GM23338 (cell line): ENCODE results near the gene C4orf51. TPM values are rescaled to one million over a fixed set of nuclear protein-coding genes. Genes with fewer than 3 reads are reported as not detected.
"Not testable (repeated sequence)": the region's sequence is repeated elsewhere in the genome, so short reads cannot be mapped to it uniquely, and the experiment has no call there.

Experiments
- ATAC-seq: fragments of 200-7000 bp; cut with Tn5 transposase; 3 replicates; pipeline ENCODE4 v1.9.1; 2020
- DNase-seq: peaks from one replicate; pipeline ENCODE4 v3.0.0-alpha.2; 2015; ENCODE audit warnings: low spot score
- H2AFZ ChIP-seq: fragments of 200-600 bp; sonication (generic); 2 replicates; pipeline ENCODE4 v1.8.0; 2016; ENCODE audit warnings: antibody characterized with exemption, mild to moderate bottlenecking, moderate library complexity
- H3F3A ChIP-seq: fragments of 200-600 bp; sonication (generic); replicated peaks from 2 replicates; pipeline ENCODE4 v1.8.0; 2017; ENCODE audit warnings: antibody characterized with exemption, mixed run types, low read depth
- H3K27ac ChIP-seq: fragments of 200-600 bp; sonication (generic); 2 replicates; pipeline ENCODE4 v1.6.1; 2016; ENCODE audit warnings: low read depth
- H3K27me3 ChIP-seq: fragments of 200-600 bp; sonication (generic); 2 replicates; pipeline ENCODE4 v1.8.0; 2016; ENCODE audit warnings: mild to moderate bottlenecking, mixed run types, moderate library complexity; ENCODE audit not compliant: insufficient read depth
- H3K36me3 ChIP-seq: fragments of 200-600 bp; sonication (generic); 2 replicates; pipeline ENCODE4 v1.8.0; 2016; ENCODE audit warnings: mild to moderate bottlenecking; ENCODE audit not compliant: insufficient read depth
- H3K4me1 ChIP-seq: fragments of 200-600 bp; sonication (generic); 2 replicates; pipeline ENCODE4 v1.8.0; 2016; ENCODE audit warnings: mild to moderate bottlenecking, moderate library complexity; ENCODE audit not compliant: insufficient read depth
- H3K4me2 ChIP-seq: fragments of 200-600 bp; sonication (generic); 2 replicates; pipeline ENCODE4 v1.7.1; 2017; ENCODE audit warnings: mixed run types
- H3K4me3 ChIP-seq: fragments of 200-600 bp; sonication (generic); 2 replicates; pipeline ENCODE4 v1.6.1; 2016; ENCODE audit warnings: mixed run types
- H3K79me2 ChIP-seq: fragments of 200-600 bp; sonication (generic); replicated peaks from 2 replicates; pipeline ENCODE4 v1.8.0; 2017; ENCODE audit warnings: mild to moderate bottlenecking; ENCODE audit not compliant: insufficient read depth
- H3K9me2 ChIP-seq: fragments of 200-600 bp; sonication (generic); 2 replicates; pipeline ENCODE4 v1.8.0; 2017; ENCODE audit not compliant: insufficient read depth
- H4K20me1 ChIP-seq: fragments of 200-600 bp; sonication (generic); replicated peaks from 2 replicates; pipeline ENCODE4 v1.8.0; 2017; ENCODE audit warnings: mild to moderate bottlenecking; ENCODE audit not compliant: insufficient read depth
- H3K27ac Mint-ChIP-seq: 2 replicates; pipeline ENCODE4 v1.8.0; 2020; ENCODE audit warnings: inconsistent platforms, mild to moderate bottlenecking, moderate library complexity, mixed read lengths
- H3K27me3 Mint-ChIP-seq: 3 replicates; pipeline ENCODE4 v1.8.0; 2022; ENCODE audit warnings: low read depth, mild to moderate bottlenecking, moderate library complexity, mixed read lengths, inconsistent platforms; ENCODE audit not compliant: insufficient read depth, poor library complexity
- H3K36me3 Mint-ChIP-seq: 3 replicates; pipeline ENCODE4 v1.8.0; 2021; ENCODE audit warnings: low read depth, mild to moderate bottlenecking, inconsistent platforms, moderate library complexity, mixed read lengths
- H3K4me1 Mint-ChIP-seq: 3 replicates; pipeline ENCODE4 v1.8.0; 2020; ENCODE audit warnings: mild to moderate bottlenecking, inconsistent platforms, mixed read lengths
- H3K4me3 Mint-ChIP-seq: 3 replicates; pipeline ENCODE4 v1.8.0; 2021; ENCODE audit warnings: moderate library complexity, mild to moderate bottlenecking, inconsistent platforms, mixed read lengths
- H3K9me3 Mint-ChIP-seq: 3 replicates; pipeline ENCODE4 v1.8.0; 2020; ENCODE audit warnings: moderate library complexity, mild to moderate bottlenecking, inconsistent platforms, mixed read lengths
- EZH2 ChIP-seq: fragments of 200-600 bp; sonication (generic); IDR thresholded peaks from one replicate; pipeline ENCODE4 v1.8.0; 2017; ENCODE audit warnings: antibody characterized with exemption, mild to moderate bottlenecking, low read depth; ENCODE audit not compliant: unreplicated experiment
- EZH2phosphoT487 ChIP-seq: fragments of 200-600 bp; sonication (generic); IDR thresholded peaks from one replicate; pipeline ENCODE4 v1.8.1; 2018; ENCODE audit warnings: antibody characterized with exemption; ENCODE audit not compliant: unreplicated experiment
- JUNB ChIP-seq: IDR thresholded peaks from one replicate; pipeline ENCODE4 v1.6.1; 2016; ENCODE audit warnings: antibody characterized with exemption; ENCODE audit not compliant: unreplicated experiment
- NANOG ChIP-seq: IDR thresholded peaks from 2 replicates; pipeline ENCODE4 v1.6.1; 2016; ENCODE audit warnings: antibody characterized with exemption, borderline replicate concordance
- POLR2AphosphoS5 ChIP-seq: IDR thresholded peaks from 2 replicates; pipeline ENCODE4 v1.6.1; 2016; ENCODE audit warnings: antibody characterized with exemption, low read depth
- STAT1 ChIP-seq: IDR thresholded peaks from one replicate; pipeline ENCODE4 v1.6.1; 2016; ENCODE audit warnings: antibody characterized with exemption; ENCODE audit not compliant: unreplicated experiment
- ZNF331 ChIP-seq: fragments of 250-450 bp; sonication (Bioruptor Pico); IDR thresholded peaks from 2 replicates; pipeline ENCODE4 v1.5.0; 2020; ENCODE audit warnings: low read depth, mild to moderate bottlenecking, moderate library complexity
- polyA plus RNA-seq: library from polyadenylated mRNA; unstranded; fragments of >200 nt; fragmentation: Nextera tagmentation; extraction: Ambion mirVana; gene quantifications from 2 replicates; pipeline ENCODE4 v1.2.1, GENCODE V29; 2016
- total RNA-seq: library from RNA; depleted of rRNA; stranded (reverse); fragments of >200 nt; shearing (Covaris generic); gene quantifications from 2 replicates; pipeline ENCODE4 v1.2.3, GENCODE V29; 2014
- TF ChIP-seq, protein P1 (sequence below): fragments of 250-450 bp; sonication (Bioruptor Pico); IDR thresholded peaks from 2 replicates; pipeline ENCODE4 v1.5.0; 2020; ENCODE audit warnings: mild to moderate bottlenecking, moderate library complexity
- TF ChIP-seq, protein P2 (sequence below), 2 experiments: fragments of 200-600 bp in 1 of 2; sonication (generic) in 1 of 2; conservative IDR thresholded peaks; 2 replicates each; pipeline versions ENCODE4 v1.5.1 to v1.6.1; 2016 to 2017; ENCODE audit warnings: antibody characterized with exemption in 2 of 2, low read depth in 2 of 2, mild to moderate bottlenecking in 2 of 2, moderate library complexity in 1 of 2

The C4orf51 gene
- total and polyA plus RNA-seq, 2 experiments from 2014 or later: not detected

DNA sequence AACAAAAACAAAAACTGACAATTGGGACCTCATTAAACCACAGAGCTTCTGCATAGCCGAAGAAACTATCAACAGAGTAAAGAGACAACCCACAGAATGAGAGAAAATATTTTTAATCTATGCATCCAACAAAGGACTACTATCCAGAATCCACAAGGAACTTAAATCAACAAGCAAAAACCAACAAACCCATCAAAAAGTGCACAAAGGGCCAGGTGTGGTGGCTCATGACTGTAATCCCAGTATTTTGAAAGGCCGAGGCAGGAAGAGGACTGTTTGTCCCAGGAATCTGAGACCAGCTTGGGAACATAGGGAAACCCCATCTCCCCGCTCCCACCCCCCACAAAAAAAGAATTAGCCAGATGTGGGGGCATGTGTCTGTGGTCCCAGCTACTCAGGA, 10.7 kb downstream of the C4orf51 start (continued):
- TF ChIP-seq, protein P1, sequence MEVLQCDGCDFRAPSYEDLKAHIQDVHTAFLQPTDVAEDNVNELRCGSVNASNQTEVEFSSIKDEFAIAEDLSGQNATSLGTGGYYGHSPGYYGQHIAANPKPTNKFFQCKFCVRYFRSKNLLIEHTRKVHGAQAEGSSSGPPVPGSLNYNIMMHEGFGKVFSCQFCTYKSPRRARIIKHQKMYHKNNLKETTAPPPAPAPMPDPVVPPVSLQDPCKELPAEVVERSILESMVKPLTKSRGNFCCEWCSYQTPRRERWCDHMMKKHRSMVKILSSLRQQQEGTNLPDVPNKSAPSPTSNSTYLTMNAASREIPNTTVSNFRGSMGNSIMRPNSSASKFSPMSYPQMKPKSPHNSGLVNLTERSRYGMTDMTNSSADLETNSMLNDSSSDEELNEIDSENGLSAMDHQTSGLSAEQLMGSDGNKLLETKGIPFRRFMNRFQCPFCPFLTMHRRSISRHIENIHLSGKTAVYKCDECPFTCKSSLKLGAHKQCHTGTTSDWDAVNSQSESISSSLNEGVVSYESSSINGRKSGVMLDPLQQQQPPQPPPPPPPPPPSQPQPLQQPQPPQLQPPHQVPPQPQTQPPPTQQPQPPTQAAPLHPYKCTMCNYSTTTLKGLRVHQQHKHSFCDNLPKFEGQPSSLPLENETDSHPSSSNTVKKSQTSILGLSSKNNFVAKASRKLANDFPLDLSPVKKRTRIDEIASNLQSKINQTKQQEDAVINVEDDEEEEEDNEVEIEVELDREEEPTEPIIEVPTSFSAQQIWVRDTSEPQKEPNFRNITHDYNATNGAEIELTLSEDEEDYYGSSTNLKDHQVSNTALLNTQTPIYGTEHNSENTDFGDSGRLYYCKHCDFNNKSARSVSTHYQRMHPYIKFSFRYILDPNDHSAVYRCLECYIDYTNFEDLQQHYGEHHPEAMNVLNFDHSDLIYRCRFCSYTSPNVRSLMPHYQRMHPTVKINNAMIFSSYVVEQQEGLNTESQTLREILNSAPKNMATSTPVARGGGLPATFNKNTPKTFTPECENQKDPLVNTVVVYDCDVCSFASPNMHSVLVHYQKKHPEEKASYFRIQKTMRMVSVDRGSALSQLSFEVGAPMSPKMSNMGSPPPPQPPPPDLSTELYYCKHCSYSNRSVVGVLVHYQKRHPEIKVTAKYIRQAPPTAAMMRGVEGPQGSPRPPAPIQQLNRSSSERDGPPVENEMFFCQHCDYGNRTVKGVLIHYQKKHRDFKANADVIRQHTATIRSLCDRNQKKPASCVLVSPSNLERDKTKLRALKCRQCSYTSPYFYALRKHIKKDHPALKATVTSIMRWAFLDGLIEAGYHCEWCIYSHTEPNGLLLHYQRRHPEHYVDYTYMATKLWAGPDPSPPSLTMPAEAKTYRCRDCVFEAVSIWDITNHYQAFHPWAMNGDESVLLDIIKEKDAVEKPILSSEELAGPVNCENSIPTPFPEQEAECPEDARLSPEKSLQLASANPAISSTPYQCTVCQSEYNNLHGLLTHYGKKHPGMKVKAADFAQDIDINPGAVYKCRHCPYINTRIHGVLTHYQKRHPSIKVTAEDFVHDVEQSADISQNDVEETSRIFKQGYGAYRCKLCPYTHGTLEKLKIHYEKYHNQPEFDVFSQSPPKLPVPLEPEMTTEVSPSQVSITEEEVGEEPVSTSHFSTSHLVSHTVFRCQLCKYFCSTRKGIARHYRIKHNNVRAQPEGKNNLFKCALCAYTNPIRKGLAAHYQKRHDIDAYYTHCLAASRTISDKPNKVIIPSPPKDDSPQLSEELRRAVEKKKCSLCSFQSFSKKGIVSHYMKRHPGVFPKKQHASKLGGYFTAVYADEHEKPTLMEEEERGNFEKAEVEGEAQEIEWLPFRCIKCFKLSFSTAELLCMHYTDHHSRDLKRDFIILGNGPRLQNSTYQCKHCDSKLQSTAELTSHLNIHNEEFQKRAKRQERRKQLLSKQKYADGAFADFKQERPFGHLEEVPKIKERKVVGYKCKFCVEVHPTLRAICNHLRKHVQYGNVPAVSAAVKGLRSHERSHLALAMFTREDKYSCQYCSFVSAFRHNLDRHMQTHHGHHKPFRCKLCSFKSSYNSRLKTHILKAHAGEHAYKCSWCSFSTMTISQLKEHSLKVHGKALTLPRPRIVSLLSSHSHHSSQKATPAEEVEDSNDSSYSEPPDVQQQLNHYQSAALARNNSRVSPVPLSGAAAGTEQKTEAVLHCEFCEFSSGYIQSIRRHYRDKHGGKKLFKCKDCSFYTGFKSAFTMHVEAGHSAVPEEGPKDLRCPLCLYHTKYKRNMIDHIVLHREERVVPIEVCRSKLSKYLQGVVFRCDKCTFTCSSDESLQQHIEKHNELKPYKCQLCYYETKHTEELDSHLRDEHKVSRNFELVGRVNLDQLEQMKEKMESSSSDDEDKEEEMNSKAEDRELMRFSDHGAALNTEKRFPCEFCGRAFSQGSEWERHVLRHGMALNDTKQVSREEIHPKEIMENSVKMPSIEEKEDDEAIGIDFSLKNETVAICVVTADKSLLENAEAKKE: no peak
- no peak for TF ChIP-seq NANOG
- TF ChIP-seq JUNB: no peak
- TF ChIP-seq, protein P2, sequence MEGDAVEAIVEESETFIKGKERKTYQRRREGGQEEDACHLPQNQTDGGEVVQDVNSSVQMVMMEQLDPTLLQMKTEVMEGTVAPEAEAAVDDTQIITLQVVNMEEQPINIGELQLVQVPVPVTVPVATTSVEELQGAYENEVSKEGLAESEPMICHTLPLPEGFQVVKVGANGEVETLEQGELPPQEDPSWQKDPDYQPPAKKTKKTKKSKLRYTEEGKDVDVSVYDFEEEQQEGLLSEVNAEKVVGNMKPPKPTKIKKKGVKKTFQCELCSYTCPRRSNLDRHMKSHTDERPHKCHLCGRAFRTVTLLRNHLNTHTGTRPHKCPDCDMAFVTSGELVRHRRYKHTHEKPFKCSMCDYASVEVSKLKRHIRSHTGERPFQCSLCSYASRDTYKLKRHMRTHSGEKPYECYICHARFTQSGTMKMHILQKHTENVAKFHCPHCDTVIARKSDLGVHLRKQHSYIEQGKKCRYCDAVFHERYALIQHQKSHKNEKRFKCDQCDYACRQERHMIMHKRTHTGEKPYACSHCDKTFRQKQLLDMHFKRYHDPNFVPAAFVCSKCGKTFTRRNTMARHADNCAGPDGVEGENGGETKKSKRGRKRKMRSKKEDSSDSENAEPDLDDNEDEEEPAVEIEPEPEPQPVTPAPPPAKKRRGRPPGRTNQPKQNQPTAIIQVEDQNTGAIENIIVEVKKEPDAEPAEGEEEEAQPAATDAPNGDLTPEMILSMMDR (conservative IDR thresholded peaks at IDR 0.05; ENCODE audit: low read depth in 2 of 2): no peak
- TF ChIP-seq EZH2: no peak
- TF ChIP-seq EZH2phosphoT487: no peak
- TF ChIP-seq ZNF331: no peak
- no peak for TF ChIP-seq POLR2AphosphoS5
- TF ChIP-seq STAT1: no peak

DNA sequence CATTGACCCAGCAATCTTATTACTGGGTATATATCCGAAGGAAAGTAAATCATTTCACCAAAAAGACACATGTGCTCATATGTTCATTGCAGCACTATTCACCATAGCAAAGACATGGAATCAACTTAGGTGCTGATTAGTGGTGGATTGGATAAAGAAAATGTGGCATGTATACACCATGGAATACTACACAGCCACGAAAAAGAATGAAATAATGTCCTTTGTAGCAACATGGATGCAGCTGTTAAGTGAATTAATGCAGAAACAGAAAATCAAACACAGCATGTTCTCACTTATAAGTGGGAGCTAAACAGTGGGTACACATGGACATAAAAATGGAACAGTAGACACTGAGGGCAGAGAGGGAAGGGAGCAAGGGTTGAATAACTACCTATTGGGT, 11.5 kb downstream of the C4orf51 start:
- not testable (repeated sequence) for ATAC-seq, H3K4me3 ChIP-seq, H3K4me3 Mint-ChIP-seq, H3K27ac ChIP-seq, H3F3A ChIP-seq, H3K79me2 ChIP-seq, H3K36me3 ChIP-seq, H3K4me2 ChIP-seq, H3K27me3 ChIP-seq, H2AFZ ChIP-seq, H3K9me2 ChIP-seq, H4K20me1 ChIP-seq, H3K4me1 Mint-ChIP-seq, H3K27me3 Mint-ChIP-seq, DNase-seq, H3K27ac Mint-ChIP-seq
- H3K36me3 Mint-ChIP-seq: peaks cover 39% of the 10 kb centered on the region
- peaks cover 32% of the 10 kb centered on the region for H3K9me3 Mint-ChIP-seq
- peaks cover 11% of the 10 kb centered on the region for H3K4me1 ChIP-seq
